Measurements from ENCODE around the gene STRAP.

DNA sequence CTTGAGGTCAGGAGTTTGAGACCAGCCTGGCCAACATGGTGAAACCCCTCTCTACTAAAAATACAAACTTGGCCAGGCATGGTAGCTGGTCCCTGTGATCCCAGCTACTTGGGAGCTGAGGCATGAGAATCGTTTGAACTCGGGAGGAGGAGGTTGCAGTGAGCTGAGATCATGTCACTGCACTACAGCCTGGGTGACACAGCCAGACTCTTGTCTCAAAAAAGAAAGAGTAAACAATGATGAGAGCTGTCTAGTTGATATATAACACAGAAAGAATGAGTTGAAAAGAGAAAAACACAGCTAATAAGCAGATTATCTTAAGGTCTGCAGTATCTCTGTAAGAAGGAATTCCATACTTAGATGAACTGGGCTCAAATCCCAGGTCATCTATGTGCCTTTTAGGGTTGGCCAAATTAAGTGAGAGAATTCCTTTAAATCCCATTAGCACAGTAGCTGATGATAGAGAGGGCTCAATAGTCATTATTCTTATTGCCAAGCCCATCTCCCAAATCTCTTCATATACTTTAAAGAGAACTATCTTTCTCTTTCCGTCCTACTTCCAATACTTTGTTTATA, 31.1 kb upstream of the STRAP start:
- TF ChIP-seq CTCF (IDR thresholded peaks at IDR 0.05 in 4 of 5, conservative IDR thresholded peaks at IDR 0.05 in 1 of 5) (no peak), POLR2A (IDR thresholded peaks at IDR 0.05) (no peak)
